Epithelial cell of proximal tubule (primary cell): ENCODE measurements around the gene POU2F2. TPM values are rescaled to one million over a fixed set of nuclear protein-coding genes. Genes with fewer than 3 reads are reported as not detected.

Source experiments
- DNase-seq: peaks from one replicate; pipeline ENCODE4 v3.0.0-alpha.2; 2011; ENCODE audit warnings: low read depth
- H3K4me3 ChIP-seq: 2 replicates; pipeline ENCODE4 v1.5.1; 2011; ENCODE audit warnings: low read depth, mild to moderate bottlenecking, low read length
- CTCF ChIP-seq: conservative IDR thresholded peaks from 2 replicates; pipeline ENCODE4 v1.5.1; 2012; ENCODE audit warnings: low read depth, mild to moderate bottlenecking, low read length
- total RNA-seq: library from RNA; depleted of rRNA; stranded (reverse); fragments of >200 nt; gene quantifications from 2 replicates; pipeline ENCODE4 v1.2.3, GENCODE V29; 2015

Gene POU2F2
- total RNA-seq, 1 donor from 2014 or later, result 0.46 TPM

GRCh38 chr19:42120276-42120980 lies 11.8 kb downstream of the POU2F2 start:
- no peak for TF ChIP-seq CTCF
- H3K4me3 ChIP-seq, result no peak overlapping the region
- DNase-seq, result no peak

- H3K4me3 ChIP-seq, result no peak overlapping the region
- TF ChIP-seq CTCF, result no peak
- no peak for DNase-seq
Observed at GRCh38 chr19:42117076-42117475, 15.2 kb downstream of the POU2F2 start.

DNA sequence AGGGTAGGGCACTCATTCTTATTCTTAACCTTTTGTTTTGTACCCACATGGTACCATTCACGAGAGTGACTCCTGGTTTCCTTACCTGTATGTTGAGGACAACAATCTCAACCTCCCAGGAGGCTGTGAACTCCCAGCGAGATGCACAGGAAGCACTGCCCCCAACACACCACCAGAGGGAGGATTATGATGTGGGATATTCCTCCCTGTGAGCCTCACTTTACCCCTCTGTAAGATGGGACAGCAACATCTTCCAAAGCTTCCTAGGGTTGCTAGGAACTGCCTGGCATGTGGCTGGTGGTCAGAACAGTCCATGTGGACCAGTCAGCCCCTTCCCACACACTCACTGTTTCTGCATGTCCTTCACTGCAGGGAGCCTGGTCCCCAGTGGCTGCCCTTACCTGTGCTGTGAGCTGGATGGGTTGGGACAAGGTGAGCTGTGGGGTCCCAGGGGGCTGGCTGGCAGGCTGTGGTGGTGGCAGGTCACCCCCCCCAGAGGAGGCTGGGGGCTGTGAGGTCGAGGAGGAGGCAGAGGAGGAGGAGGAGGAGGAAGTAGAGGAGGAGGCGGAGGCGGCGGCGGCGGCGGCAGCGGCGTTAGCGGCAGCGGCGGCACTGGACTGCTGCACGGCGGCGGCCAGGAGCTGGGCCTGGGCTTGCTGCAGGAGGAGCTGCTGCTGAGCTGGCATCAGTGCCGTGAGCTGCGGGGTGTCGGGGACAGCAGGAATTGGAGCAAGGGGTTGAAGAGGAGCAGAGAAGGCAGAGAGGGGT lies 15.8 kb downstream of the POU2F2 start:
- TF ChIP-seq CTCF, result peak; percentile 19
- H3K4me3 ChIP-seq, result no peak overlapping the region
- DNase-seq, result no peak

GRCh38 chr19:42115705-42116104 lies 16.5 kb downstream of the POU2F2 start:
- H3K4me3 ChIP-seq, result no peak overlapping the region
- TF ChIP-seq CTCF, result no peak
- DNase-seq, result no peak

DNA sequence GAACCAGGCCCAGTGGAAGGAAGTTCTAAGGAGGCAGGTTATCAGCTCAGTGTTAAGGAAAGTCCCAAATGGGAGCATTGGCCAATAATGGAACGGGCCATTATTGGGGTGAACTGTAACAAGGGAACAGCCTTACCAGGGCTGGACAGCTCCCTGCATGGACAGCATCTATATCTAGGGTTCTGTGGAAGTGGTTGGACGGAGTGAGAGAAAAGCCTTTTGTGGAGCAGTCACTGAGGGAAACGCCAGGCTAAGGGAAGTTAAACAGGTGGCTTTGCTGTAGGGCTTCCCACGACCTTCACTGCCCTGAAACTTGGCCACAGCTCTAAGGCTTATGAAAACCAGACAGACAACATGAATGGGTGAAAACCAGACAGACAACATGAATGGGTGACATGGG lies 17.0 kb downstream of the POU2F2 start:
- no peak for DNase-seq
- H3K4me3 ChIP-seq, result no peak overlapping the region
- TF ChIP-seq CTCF, result no peak

- peak overlapping the region; percentile 1 for H3K4me3 ChIP-seq
- no peak for TF ChIP-seq CTCF
- DNase-seq, result no peak
Observed at GRCh38 chr19:42114412-42114811, 17.8 kb downstream of the POU2F2 start.
